Activated T-cell treated with anti-CD3 and anti-CD28 coated beads, Interleukin-2, amount 50 U/mL, for 24 hours (primary cell): ENCODE measurements around the gene F2R.
A peak's percentile ranks its signal among the peaks of the same experiment; 100 is the strongest.
"Not testable (repeated sequence)": the region's sequence is repeated elsewhere in the genome, so short reads cannot be mapped to it uniquely, and the experiment has no call there.

ENCODE experiments used
- DNase-seq: peaks from one replicate; pipeline ENCODE4 v3.0.0-alpha.2; 2020
- H3K27ac Mint-ChIP-seq: 2 replicates; pipeline ENCODE4 v1.8.0; 2020; ENCODE audit warnings: mild to moderate bottlenecking, mixed read lengths
- H3K27me3 Mint-ChIP-seq: 2 replicates; pipeline ENCODE4 v1.8.0; 2020; ENCODE audit warnings: mixed read lengths
- H3K36me3 Mint-ChIP-seq: 2 replicates; pipeline ENCODE4 v1.8.0; 2020; ENCODE audit warnings: low read depth, mixed read lengths
- H3K4me1 Mint-ChIP-seq: 2 replicates; pipeline ENCODE4 v1.8.0; 2020; ENCODE audit warnings: low read depth, mixed read lengths
- H3K4me3 Mint-ChIP-seq: 2 replicates; pipeline ENCODE4 v1.8.0; 2020; ENCODE audit warnings: mild to moderate bottlenecking, moderate library complexity, mixed read lengths
- H3K9me3 Mint-ChIP-seq: 2 replicates; pipeline ENCODE4 v1.8.0; 2020; ENCODE audit warnings: mixed read lengths

Gene F2R

DNA sequence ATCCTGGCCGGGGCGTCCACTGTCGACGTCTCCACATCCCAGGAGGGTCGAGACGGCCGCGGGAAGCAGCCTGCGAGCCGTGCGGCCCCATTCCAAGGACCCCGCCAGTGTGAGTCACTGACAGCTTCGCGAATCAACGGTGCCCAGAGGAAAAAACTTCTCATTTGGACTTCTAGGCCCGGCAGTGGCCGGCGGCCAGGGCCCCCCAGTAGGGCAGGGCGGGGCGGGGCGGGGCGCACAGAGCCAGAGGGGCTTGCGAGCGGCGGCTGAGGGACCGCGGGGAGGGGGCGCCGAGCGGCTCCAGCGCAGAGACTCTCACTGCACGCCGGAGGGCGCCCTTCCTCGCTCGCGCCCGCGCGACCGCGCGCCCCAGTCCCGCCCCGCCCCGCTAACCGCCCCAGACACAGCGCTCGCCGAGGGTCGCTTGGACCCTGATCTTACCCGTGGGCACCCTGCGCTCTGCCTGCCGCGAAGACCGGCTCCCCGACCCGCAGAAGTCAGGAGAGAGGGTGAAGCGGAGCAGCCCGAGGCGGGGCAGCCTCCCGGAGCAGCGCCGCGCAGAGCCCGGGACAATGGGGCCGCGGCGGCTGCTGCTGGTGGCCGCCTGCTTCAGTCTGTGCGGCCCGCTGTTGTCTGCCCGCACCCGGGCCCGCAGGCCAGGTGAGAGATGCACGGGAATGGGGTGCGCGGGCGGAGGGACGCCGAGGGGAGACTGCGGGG is at the start of gene F2R:
F2R (plus strand) TSS at position 391 of the 720 bp plus-strand sequence; CDS start at position 573, 182 bp downstream.
- Mint-ChIP-seq H3K4me3 (peak within 1 kb of the TSS; percentile 82), H3K36me3 (no peaks in the 10 kb centered on the region), H3K27me3 (peaks cover 54% of the 10 kb centered on the region), H3K9me3 (no peaks in the 10 kb centered on the region), H3K27ac (peak within 1 kb of the TSS; percentile 80), H3K4me1 (peaks cover 41% of the 10 kb centered on the region)
- DNase-seq = peak; percentile 74

DNA sequence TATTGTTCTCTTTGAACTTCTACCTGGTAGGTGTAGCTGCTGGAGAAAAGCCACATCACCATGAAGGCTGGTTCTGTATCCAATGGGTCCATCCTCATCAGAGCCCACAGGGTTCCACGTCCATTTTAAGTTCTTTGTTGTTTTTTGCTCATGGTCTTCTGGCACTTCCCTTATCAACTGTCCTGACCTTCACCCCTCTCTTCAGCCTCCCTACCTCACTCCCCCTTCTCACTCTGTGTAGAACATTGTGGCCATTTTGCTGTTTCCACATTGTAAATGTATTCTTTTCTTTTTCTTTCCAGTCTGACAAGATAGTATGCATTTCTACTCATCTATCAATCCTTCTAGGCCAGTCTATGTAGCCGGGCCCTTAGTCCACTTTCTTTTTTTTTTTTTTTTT is 48.4 kb upstream of the F2R start:
- H3K36me3 Mint-ChIP-seq = peaks cover 91% of the 10 kb centered on the region
- H3K4me3 Mint-ChIP-seq = no peak overlapping the region
- no peaks in the 10 kb centered on the region for H3K9me3 Mint-ChIP-seq

DNA sequence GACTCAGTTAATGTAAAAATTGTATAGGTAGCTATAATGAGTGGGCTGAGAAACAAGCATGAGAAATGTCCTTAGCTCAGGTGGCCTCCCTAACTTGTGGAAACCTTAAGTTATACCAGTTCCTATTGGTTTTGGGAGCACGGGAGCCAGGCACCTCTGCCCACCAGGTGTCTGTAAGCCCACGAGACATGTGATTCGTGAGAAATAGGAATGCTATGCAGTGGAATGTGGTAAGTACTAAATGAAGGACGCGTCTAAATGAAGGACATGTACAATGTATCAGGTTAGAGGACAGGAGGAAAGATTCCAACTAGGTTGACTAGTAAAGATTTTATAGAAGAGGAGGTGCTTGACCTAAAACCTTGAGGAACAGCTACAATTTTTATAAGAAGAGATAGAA is 46.7 kb upstream of the F2R start:
- H3K9me3 Mint-ChIP-seq = no peaks in the 10 kb centered on the region
- DNase-seq = no peak
- no peak overlapping the region for H3K4me3 Mint-ChIP-seq
- H3K27ac Mint-ChIP-seq = no peak overlapping the region
- peaks cover 90% of the 10 kb centered on the region for H3K36me3 Mint-ChIP-seq
- H3K4me1 Mint-ChIP-seq = no peaks in the 10 kb centered on the region
- no peaks in the 10 kb centered on the region for H3K27me3 Mint-ChIP-seq

More for the DNA sequence above, 48.4 kb upstream of the F2R start:
- Mint-ChIP-seq H3K4me1 (no peaks in the 10 kb centered on the region), H3K27ac (no peak overlapping the region), H3K27me3 (no peaks in the 10 kb centered on the region)
- no peak for DNase-seq

DNA sequence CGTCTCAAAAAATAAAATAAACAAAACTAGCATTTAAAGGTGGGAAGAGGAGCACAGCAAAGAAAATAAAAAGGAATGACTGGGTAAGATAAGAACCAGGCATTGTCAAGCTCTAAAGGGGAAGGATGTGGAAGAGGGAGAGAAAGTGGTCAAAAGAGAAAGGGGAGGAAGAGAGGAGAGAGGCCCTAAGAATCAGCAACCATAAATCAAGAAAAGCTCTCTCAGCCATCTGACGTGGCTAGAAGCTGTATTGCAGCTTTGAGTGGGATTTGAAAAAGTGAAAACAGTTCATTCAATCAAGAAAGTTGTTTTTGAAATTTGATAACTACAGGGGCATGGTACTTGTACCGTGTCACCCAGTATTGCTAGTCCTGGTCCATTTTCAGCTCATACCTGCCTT is 45.4 kb upstream of the F2R start:
- no peak for DNase-seq
- no peaks in the 10 kb centered on the region for H3K4me1 Mint-ChIP-seq
- H3K36me3 Mint-ChIP-seq = peaks cover 89% of the 10 kb centered on the region
- H3K27me3 Mint-ChIP-seq = no peaks in the 10 kb centered on the region
- H3K9me3 Mint-ChIP-seq = no peaks in the 10 kb centered on the region
- H3K27ac Mint-ChIP-seq = no peak overlapping the region
- no peak overlapping the region for H3K4me3 Mint-ChIP-seq

DNA sequence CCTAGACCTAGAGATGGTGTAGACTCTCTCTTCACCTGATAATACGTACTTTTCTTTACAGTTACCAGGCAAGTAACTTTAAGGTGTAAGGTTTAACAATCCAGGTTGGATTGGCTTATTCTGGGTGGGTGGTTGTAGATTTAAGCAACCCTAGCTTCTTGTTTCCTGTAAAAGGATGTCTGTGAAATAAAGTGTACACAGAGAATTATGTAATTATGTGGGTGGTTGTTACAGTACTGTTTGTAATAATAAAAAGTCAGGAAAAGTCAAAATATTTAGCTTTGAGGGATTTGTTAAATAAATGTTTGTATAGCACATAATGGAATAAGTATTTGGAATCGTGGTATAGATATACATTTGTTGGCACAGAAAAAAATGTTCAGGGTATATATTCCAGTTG is 43.7 kb upstream of the F2R start:
- Mint-ChIP-seq H3K27me3 (no peaks in the 10 kb centered on the region), H3K4me3 (no peak overlapping the region), H3K9me3 (no peaks in the 10 kb centered on the region), H3K4me1 (no peaks in the 10 kb centered on the region), H3K36me3 (peaks cover 89% of the 10 kb centered on the region), H3K27ac (no peak overlapping the region)
- DNase-seq = no peak

DNA sequence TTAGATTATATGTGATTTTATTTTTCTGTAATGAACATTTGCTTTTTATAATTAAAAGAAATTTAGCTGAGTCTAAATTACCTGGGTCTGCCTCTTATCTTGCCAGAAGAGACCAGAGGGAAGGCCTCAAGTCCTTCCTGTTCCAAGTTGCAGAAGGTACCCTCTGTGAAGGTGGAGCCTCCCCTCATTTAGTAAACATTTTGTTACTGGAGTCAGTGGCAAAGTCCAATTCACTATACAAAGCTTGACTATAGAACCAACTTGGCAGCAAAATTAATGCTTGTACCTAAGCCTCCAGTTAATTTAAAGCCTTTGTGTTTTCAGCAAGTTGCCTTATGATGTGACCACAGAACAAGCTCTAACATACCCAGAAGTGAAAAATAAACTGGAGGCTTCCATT is 42.8 kb upstream of the F2R start:
- Mint-ChIP-seq H3K27me3 (no peaks in the 10 kb centered on the region), H3K4me1 (no peaks in the 10 kb centered on the region)

DNA sequence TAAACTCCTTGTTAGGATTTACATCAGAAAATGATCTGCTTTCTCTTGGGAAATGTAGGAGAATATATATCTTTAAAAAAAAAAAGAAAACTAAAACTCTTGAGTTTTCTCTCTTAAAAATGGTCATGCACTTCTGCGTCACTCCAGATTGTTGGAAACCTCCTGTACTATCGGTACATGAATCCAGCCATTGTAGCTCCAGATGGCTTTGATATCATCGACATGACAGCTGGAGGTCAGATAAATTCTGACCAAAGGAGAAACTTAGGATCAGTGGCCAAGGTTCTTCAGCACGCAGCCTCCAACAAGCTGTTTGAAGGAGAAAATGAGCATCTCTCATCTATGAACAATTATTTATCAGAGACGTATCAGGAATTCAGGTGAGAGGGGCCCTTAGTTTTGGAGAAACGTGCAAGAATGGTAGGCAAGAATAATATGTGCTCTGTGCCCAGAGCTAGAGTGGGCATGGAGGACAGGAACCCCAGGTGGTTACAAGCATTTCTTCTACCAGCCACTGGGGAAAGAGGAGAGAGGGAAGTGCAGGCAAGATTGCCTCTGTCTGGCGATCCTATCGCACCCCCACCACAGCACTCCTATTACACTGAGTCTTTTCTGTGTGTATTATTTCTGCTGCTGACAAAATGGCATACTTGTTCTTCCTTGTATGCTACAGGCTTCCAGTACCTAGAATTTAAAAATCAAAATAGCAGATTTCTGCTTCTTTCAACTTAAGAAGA is 41.4 kb upstream of the F2R start:
- H3K9me3 Mint-ChIP-seq = no peaks in the 10 kb centered on the region
- no peak for DNase-seq
- no peaks in the 10 kb centered on the region for H3K4me1 Mint-ChIP-seq
- no peak overlapping the region for H3K4me3 Mint-ChIP-seq
- H3K27ac Mint-ChIP-seq = no peak overlapping the region
- H3K36me3 Mint-ChIP-seq = peaks cover 89% of the 10 kb centered on the region
- H3K27me3 Mint-ChIP-seq = no peaks in the 10 kb centered on the region

More for the DNA sequence above, 42.8 kb upstream of the F2R start:
- H3K4me3 Mint-ChIP-seq = no peak overlapping the region
- no peaks in the 10 kb centered on the region for H3K9me3 Mint-ChIP-seq
- DNase-seq = no peak
- no peak overlapping the region for H3K27ac Mint-ChIP-seq
- H3K36me3 Mint-ChIP-seq = peaks cover 88% of the 10 kb centered on the region

DNA sequence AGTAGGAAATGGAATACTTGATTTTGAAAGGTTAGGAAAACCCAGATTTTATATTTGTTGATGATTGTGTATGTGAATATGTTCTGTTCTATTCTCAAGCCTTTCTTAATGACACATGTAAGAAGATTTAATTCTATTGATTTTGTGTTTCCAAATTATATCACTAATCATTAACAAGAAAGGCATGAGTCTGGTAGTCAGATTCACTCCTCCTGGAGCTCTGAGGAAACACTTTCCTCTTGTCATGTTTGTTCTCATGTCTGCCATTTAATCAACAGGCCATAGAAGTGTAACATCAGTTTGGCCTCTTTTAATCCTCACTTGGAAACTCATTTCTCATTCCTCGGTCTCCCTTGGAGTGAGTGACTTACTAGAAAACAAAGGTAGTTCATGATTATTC is 40.6 kb upstream of the F2R start:
- no peak overlapping the region for H3K27ac Mint-ChIP-seq

DNA sequence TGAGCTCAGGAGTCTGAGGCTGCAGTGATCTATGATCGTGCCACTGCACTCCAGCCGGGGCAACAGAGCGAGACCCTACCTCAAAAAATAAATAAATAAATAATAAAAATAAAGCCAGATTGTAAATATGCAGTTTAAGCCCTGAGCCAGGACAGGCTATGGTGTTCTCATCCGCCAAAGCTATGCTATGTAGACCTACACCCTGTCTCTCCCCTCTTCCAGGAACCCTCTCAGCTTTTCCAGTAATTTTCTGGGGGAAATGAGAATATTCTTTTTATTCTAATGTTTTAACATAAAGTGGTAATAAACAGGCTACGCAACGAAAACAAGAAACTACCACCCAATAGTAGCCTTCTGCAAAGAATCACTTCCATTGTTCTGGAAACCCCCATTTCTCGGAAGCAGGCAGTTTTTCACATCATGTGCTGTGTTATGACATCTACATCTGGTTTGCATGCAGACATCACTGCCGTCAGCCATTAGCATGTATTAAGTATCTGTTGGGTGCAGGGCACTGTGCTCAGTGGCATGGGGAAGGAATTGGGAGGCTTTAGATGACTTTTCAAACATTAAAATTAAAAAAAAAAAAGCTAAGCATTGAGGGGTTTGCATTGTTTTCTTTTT is 38.0 kb upstream of the F2R start:
- peaks cover 12% of the 10 kb centered on the region for H3K4me1 Mint-ChIP-seq
- no peaks in the 10 kb centered on the region for H3K27me3 Mint-ChIP-seq
- H3K36me3 Mint-ChIP-seq = peaks cover 81% of the 10 kb centered on the region
- no peak overlapping the region for H3K27ac Mint-ChIP-seq
- no peak overlapping the region for H3K4me3 Mint-ChIP-seq
- H3K9me3 Mint-ChIP-seq = no peaks in the 10 kb centered on the region
- DNase-seq = no peak

More for the DNA sequence above, 40.6 kb upstream of the F2R start:
- Mint-ChIP-seq H3K4me1 (peaks cover 3% of the 10 kb centered on the region), H3K4me3 (no peak overlapping the region), H3K27me3 (no peaks in the 10 kb centered on the region), H3K9me3 (no peaks in the 10 kb centered on the region), H3K36me3 (peaks cover 88% of the 10 kb centered on the region)
- no peak for DNase-seq

DNA sequence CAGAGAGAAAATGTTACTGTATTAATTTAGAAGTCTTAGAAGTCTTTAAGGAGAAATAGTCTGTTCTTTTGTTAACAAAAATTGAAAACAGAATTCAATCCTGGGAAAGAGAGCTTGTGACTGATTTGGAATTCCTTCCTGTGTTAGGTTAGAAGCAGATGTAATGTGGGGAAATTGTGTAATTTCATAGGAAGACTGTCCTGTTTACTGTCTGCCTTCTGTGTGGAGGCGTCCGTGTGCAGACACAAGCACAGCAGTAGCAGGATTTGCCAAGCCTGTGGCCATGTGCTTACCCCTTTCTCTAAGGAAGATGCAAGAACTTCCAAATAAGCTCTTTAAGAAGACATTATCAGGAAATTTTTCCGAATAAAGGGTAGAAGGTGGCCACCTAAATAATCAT is 36.7 kb upstream of the F2R start:
- H3K36me3 Mint-ChIP-seq = peaks cover 82% of the 10 kb centered on the region
- H3K27me3 Mint-ChIP-seq = no peaks in the 10 kb centered on the region
- H3K9me3 Mint-ChIP-seq = no peaks in the 10 kb centered on the region
- peaks cover 12% of the 10 kb centered on the region for H3K4me1 Mint-ChIP-seq
- H3K27ac Mint-ChIP-seq = no peak overlapping the region
- H3K4me3 Mint-ChIP-seq = no peak overlapping the region
- no peak for DNase-seq

DNA sequence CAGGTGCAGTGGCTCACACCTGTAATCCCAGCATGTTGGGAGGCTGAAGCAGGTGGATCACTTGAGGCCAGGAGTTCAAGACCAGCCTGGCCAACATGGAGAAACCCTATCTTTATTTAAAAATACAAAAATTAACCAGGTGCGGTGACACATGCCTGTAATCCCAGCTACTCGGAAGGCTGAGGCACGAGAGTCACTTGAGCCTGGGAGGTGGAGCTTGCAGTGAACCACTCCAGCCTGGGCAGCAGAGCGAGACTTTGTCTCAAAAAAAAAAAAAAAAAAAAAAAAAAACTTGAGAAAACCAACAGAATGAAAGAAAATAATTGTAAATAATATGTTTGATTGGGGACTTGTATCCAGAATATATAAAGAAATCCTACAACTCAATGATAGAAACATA is 35.1 kb upstream of the F2R start:
- not testable (repeated sequence) for DNase-seq, H3K27ac Mint-ChIP-seq, H3K4me3 Mint-ChIP-seq, H3K9me3 Mint-ChIP-seq, H3K27me3 Mint-ChIP-seq
- peaks cover 79% of the 10 kb centered on the region for H3K36me3 Mint-ChIP-seq
- peaks cover 12% of the 10 kb centered on the region for H3K4me1 Mint-ChIP-seq

DNA sequence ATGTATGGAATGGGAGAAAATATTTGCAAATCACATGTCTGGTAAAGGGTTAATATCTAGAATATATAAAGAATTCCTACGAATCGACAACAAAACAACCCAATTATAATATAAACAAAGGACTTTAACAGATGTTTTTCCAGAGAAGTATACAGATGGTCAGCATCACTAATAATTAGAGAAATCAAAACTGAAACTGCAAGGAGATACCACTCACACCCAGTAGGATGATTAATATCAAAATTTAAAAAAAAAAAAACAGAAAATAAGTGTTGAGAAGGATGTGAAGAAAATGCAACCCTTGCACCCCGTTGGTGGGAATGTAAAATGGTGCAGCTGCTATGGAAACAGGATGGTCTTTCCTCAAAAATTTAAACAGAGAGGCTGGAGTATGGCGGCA is 34.6 kb upstream of the F2R start:
- Mint-ChIP-seq H3K9me3 (no peaks in the 10 kb centered on the region), H3K27ac (no peak overlapping the region), H3K4me1 (peaks cover 12% of the 10 kb centered on the region), H3K27me3 (no peaks in the 10 kb centered on the region), H3K4me3 (no peak overlapping the region), H3K36me3 (peaks cover 79% of the 10 kb centered on the region)
- DNase-seq = no peak

DNA sequence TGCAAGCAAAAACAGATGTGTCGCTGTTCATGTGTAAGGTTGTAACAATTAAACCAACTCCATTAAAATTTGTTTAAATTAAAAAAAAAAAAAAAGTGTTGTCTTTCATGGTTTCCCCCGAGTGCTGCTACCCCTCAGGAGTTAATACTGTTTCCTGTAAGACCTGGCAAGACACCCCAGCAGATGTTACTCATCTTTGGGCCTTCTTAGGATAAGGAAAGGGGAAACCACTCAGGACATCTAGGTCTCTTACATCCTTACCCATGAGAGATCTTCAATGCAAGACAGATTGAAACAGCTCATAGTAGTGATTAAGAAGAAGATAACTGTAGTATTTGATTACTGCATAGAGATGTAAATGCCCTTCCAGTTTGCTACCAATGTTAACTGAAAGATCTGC is 33.5 kb upstream of the F2R start:
- Mint-ChIP-seq H3K36me3 (peaks cover 79% of the 10 kb centered on the region), H3K27ac (no peak overlapping the region), H3K27me3 (no peaks in the 10 kb centered on the region), H3K4me1 (peaks cover 12% of the 10 kb centered on the region), H3K9me3 (no peaks in the 10 kb centered on the region), H3K4me3 (no peak overlapping the region)
- no peak for DNase-seq

DNA sequence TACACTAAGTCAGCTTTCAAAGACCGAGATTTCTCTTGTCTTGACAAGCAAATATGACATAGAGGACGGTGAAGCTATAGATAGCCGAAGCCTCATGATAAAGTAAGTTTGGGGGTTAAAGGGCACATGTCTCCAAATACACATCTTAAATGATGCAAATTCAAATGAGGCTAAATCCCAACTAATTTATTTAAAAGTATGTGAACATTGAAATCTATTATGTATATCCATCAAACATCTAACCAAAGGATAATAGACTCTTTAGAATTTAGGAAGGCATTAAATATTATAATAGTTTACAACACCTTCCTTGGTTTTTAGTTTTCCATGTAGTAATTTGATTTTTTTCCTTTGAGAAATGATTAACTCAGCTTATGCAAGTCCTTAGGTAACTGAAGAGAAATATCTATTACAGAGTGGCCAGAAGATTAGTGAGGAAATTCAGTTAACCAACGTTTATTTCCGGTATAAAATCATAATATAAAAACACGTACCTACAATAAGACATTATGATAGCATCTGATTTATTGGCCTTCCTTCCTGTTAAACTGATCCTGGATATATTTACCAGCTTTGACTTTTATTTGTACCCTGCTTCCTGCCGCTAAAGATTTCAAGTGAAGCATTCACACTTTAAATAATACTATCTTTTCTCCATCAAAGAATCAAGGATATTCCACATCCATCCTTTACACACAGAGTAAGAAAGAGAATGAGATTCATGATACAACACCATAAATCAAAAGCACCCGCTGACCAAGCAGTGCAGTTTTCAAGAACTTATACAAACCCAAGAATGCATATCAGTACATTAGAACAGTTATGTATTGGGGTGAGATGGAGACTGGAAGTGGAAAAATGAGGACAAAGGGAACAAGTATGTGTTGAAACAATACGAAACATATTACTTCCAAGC is 31.9 kb upstream of the F2R start:
- DNase-seq = no peak
- no peak overlapping the region for H3K27ac Mint-ChIP-seq
- H3K27me3 Mint-ChIP-seq = no peaks in the 10 kb centered on the region
- peaks cover 78% of the 10 kb centered on the region for H3K36me3 Mint-ChIP-seq
- peaks cover 12% of the 10 kb centered on the region for H3K4me1 Mint-ChIP-seq
- no peak overlapping the region for H3K4me3 Mint-ChIP-seq
- no peaks in the 10 kb centered on the region for H3K9me3 Mint-ChIP-seq
